ENCODE results near the gene L1CAM. TPM values are rescaled to one million over a fixed set of nuclear protein-coding genes. Genes with fewer than 3 reads are reported as not detected.

Gene L1CAM
- total RNA-seq, 1 donor from 2014 or later: 98.1 TPM

DNA sequence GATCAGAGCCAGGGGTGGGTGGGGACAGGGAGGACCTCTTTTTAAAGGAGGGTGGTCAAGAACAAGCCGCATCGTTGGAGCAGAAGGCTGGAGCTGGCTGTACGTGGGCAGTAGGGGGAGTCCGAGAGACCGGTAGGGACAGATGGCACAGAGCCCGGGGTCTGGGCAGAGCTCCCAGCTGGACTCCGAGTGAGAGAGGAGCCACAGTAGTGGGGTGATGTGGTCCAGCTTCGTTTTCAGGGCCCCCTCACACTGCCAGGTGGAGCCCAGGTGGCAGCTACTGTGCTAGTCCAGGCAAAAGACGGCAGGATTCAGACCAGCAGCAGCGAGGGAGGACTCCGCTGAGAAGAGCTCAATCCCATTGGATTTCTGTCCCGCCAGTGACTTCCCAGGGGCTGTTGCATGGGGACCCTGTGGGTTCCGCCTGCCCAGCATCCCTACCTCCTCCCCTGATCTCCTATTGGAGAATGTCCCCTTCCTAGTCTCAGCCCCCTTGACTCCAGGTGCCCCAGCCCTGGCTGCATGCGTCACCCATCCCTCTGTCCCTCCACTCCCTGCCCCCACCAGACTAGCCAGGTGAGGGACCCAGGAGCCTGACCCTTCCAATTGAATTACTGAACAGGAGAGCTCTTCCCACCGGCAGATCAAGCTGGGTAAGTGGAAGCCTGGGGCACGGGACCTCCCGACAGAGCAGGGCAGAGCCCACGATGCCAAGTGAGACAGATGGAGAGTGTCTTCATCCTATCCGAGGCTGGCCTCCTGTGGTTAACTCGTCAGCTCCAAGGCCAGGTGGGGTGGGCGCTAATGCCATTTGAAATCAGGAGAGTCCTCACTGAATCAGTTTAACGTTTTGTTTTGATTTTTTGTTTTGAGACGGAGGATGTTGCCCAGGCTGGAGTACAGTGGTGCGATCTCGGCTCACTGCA lies 37.2 kb upstream of the L1CAM start:
- peak; percentile 14 for DNase-seq

DNA sequence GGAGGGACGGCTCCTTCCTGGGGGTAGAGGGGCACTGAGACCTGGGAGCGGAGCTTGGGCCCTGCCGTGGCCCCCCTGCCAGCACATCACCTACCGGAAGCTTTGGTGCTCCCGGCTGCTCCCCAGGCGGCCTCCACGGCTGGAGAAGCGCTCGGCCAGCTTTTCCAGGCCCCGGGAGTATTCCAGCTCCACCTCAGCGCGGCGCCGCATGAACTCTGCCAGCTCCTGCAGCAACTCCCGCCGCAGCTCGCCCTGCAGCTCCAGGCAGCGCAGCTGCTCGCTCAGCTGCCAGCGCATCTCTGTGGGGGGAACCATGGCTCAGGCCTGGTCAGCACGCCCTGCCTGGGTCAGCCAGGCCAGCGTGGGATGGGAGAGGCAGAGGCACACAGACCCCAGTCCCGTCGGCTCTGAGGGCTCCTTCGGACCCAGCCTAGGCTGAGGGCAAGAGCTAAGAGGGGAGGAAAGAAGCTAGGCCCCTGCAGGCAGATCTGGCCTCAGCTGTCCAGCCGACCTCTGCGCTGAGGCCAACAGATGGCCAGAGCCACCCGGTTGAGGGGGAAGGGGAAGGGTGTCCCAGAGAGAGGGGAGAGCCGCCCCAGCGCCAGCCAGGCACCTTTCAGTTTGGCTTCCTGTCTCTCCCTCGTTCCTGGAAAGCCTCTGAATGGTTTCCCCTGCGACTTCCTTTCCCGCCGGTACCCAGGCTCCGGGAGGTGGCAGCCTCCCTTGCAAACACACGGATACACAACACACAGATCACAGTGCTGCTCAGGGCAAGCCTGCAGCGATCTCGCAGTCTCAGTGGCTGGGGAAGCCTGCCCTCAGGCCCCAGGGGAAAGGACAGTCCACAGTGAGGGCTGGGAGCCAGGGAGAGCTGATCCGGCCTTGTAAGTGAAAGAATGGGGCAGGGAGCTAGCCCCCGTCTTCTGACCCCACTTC lies 35.8 kb upstream of the L1CAM start:
- no peak for DNase-seq

DNA sequence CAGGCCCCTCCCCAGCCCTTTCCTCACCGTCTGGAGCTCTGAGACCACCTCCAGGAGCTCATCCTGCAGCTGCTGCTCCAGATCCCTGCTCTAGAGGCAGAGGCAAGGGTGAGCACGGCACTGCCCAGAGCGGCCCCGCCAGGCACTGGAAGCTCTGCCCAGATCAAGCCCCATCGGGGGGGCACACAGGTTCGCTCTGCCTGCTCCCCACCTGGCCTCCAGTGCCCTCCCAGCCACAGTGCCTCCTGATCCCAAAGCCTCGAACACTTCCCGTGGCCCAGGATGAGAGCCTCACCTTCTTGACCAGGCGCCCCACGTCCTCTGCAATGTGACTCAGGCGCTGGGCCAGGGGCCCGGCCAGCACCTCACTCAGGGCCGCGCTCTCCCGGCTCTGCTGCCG lies 35.1 kb upstream of the L1CAM start:
- DNase-seq: no peak

DNA sequence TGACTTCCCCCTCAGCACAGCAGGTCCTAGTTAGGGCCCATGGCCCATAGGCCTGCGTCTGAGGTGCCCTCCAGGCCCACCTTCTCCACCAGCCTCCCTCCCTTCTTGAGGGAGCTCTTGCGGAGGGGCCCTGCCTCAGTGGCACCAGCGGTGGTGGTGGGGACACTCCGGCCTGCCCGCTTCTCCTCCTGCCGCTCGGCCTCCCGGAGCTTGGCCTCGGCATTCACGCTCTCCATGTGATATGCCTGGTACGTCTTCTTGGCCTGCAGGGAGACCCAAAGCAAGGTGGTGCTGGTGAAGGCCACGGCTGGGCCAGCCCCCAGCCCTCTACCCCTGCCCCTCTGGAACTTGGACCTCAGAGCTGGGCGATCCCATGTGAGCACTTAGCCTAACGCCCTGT lies 34.6 kb upstream of the L1CAM start:
- DNase-seq: no peak

DNA sequence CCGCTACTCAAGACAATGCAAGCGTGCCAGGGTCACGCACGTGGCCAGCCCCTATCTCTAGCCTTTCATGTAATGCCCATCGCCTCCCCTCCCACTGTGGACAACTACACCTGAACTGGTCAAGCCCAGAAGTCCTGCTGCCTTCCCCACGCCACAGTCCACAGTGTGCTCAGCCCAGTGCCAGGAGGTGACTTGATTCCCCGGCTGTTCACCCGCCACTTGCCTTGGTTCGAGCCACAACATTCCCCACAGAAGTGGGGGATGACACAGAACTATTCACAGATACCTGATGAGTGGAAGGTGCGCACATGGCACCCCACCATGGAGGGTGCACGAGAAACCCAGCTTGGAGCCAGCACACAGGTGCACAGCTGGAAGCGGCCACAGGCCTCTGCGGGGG lies 33.3 kb upstream of the L1CAM start:
- no peak for DNase-seq

DNA sequence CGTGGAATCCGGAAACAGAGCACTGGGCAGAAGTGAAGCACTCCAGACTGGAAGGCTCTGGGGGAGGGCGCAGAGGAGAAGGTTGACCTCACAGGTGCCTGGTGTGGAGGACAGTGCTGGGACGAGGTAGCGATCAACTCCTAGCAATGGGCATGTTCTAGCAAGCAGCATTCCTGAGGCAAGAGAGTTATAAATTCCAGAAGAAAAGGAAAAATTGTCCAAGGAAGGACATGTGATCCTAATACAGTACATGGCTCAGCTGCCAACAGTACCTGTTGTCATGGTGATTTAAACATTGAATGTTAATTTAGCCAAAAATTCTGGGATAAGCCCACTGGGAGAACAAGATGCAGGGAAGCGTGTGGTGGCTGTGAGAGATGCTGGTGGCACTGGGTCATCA lies 31.9 kb upstream of the L1CAM start:
- DNase-seq: no peak

DNA sequence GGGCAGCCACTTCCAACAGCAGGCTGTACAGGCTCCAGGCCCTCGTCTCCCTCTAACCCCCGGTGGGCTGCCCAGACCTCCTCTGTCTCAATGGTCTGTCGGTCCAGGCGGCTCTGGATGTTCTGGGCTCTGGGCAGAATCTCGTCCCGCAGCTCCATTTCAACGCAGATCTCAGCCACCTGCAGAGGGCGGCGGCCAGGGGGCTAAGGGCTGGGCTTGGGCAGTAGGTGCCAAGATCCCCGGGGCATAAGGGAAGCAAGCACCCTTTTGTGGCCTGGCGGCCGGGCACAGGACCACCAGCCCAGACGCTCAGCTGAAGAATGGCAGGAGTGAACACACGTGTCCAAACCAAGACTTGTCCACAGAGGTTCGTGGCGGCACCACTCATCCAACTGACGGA lies 27.7 kb upstream of the L1CAM start:
- no peak for DNase-seq

DNA sequence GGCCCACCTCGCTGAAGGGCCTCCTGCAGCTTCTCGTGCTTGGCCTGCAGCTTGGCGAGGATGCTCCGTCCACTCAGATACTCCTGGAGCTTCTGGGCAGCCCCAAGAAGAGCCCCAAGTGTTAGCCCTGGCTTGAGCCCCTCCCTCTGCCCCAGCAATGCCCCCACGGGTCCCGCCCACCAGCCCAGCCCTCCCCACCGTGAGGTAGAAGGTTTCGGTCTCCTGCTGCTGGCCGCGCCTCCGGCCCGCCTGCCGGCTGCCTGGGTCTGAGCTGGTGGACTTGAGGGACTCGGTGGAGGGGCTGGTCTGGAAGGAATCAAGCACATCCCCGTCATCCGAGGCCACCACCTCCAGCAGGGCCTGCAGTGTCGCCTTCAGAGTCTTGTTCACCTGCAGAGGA lies 27.2 kb upstream of the L1CAM start:
- DNase-seq: no peak

DNA sequence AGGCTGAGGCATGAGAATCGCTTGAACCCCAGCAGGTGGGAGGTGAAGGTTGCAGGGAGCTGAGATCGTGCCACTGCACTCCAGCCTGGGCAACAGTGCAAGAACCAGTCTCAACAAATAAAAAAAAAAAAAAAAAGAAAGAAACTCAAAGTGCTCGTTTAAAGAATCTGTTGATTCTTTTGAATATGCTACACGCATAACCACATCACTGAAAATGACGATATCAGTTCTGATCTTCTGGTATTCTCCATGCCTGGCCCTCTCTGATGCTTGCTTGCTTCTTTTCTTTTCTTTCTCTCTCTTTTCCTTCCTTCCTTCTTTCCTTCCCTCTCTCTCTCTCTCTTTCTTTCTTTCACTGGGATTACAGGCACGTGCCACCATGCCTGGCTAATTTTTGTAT lies 25.8 kb upstream of the L1CAM start:
- DNase-seq: no peak

DNA sequence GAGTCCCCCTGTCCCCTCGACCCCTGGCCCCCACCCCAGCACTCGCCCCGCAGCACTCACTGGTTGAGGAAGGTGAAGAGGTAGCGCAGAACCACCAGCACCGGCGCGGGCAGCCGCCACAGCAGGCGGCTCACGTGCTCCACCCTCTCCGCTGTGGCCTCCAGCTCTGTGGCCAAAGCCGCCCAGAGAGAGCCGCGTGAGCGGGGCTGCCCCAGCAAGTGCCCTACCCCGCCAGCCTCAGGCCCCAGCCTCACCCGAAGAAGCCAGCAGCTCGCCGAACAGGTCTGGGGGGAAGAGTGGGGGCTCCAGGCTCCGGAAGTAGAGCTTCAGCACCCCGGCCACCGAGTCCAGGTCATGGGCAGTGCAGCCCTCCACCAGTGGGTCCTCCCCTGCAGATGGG lies 24.5 kb upstream of the L1CAM start:
- DNase-seq: no peak

DNA sequence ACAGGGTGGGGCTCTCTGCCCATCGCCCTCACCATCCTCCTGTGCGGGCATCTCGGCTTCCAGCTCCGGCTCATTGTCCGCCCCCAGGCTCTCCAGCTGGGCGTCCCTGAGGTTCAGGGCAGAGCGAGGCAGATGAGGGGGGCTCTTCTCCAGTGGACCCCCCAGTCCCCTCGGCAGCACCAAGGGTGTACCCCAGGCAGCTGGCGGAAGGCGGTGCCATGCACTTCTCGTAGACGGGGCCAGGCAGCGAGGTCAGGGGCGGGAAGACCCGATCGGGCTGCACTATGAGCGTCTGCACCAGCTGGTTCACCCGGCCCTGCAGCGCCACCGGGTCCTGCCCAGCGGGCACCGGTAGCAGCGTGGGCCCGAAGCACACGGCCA lies 24.0 kb upstream of the L1CAM start:
- DNase-seq: no peak

DNA sequence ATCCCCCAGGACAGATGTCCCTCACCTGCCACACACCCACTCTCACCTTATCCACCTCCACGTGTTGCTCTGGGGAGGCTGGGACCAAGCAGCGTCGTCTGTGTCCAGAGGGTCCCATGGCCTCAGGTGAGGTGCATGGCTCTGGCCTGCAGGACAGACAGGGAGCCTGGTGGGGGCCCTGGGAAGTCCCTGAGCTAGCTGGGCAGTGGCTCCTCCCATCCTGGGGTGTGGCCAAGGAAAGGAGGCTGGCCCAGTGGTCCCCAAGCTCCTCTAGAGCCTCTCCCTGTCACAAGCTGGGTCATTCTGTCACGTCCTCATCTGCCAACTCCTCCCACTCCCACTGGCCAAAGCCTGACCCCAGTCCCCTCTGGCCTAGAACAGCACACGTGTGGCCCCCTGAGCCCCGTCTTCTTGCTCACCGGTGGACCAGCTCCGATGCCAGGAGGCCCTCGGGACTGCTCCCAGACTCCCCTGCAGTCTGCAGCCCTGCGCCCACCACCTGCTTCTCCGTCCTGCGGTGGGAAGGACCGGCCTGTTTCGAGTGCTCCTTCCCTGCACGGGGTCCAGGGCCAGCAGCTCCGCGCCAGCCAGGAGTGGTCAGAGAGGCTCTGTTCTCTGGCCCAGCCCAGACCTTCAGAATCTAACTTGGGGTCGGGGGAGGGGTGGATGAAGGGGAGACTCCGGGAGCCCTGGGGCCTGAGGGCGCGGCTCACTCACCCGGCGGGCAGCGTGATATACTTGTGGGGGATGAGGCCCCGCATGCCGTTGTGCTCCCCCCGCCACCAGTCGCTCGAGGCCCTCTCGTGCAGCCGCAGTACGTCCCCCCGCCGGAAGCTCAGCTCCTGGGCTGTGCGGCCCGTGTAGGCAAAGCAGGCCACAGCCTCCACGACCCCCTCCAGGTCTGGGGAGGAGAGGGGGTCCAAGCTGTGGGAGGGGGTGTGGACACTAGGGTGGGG lies 23.3 kb upstream of the L1CAM start:
- no peak for DNase-seq

DNA sequence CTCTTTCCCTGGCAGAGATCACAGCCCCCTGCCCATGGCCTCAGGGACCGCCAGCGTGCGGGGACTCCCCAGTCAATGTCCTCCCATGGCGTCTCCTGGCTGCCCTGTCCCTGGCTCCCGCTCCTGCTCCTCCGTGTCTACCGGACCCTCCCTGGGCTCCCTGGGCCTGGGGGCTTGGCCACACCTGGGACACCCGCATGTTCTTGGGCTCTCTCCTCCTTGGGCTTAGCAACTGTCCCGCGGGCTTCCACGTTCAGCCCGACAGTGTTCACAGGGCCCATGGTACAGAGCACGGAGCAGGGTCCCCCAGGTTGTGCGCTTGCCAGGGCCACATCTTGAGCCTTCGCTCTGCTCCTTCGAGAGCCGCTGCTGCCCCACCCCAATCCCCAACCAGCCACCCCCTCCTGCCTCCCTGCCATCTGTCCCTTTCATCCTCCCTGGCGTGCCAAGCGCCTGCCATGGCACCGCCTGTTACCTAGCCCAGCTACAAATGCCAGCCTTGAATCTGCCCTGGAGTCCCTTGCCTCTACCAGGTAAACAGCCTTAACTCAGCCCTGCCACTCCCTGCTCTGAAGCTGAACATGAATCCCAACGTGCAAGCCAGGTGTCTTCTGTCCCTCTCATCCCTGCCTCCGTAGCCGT lies 22.4 kb upstream of the L1CAM start:
- no peak for DNase-seq

DNA sequence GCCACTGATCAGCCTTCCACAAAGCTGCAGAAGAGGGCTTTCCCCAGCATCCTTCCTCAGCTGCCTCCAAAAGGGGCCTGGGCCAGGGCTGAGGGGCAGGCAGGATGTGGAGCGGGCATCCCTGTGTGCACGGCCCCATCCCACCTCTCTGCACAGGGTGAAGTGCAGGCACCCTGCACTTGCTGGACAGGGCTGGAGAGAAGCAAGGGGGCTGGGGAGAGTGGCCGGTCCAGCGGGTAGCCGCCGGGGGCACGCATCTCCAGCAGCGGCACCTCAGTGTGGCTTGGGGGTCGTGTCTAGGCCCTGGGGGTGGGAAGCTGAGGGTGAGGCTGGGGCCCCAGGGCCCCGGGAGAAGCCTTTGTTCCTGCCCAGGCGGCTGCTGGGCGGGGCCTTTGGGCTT lies 21.5 kb upstream of the L1CAM start:
- no peak for DNase-seq

DNA sequence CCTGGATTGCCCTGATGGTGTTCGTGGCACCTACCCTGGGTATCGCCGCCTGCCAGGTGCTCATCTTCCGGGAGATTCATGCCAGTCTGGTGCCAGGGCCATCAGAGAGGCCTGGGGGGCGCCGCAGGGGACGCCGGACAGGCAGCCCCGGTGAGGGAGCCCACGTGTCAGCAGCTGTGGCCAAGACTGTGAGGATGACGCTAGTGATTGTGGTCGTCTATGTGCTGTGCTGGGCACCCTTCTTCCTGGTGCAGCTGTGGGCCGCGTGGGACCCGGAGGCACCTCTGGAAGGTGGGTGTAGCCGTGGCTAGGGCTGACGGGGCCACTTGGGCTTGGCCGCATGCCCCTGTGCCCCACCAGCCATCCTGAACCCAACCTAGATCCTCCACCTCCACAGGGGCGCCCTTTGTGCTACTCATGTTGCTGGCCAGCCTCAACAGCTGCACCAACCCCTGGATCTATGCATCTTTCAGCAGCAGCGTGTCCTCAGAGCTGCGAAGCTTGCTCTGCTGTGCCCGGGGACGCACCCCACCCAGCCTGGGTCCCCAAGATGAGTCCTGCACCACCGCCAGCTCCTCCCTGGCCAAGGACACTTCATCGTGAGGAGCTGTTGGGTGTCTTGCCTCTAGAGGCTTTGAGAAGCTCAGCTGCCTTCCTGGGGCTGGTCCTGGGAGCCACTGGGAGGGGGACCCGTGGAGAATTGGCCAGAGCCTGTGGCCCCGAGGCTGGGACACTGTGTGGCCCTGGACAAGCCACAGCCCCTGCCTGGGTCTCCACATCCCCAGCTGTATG lies 20.3 kb upstream of the L1CAM start:
- no peak for DNase-seq

DNA sequence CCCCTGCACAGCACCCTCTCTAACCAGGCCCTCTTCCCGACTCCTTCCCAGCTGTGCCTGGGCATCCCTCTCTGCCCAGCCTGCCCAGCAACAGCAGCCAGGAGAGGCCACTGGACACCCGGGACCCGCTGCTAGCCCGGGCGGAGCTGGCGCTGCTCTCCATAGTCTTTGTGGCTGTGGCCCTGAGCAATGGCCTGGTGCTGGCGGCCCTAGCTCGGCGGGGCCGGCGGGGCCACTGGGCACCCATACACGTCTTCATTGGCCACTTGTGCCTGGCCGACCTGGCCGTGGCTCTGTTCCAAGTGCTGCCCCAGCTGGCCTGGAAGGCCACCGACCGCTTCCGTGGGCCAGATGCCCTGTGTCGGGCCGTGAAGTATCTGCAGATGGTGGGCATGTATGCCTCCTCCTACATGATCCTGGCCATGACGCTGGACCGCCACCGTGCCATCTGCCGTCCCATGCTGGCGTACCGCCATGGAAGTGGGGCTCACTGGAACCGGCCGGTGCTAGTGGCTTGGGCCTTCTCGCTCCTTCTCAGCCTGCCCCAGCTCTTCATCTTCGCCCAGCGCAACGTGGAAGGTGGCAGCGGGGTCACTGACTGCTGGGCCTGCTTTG lies 19.6 kb upstream of the L1CAM start:
- DNase-seq: no peak

DNA sequence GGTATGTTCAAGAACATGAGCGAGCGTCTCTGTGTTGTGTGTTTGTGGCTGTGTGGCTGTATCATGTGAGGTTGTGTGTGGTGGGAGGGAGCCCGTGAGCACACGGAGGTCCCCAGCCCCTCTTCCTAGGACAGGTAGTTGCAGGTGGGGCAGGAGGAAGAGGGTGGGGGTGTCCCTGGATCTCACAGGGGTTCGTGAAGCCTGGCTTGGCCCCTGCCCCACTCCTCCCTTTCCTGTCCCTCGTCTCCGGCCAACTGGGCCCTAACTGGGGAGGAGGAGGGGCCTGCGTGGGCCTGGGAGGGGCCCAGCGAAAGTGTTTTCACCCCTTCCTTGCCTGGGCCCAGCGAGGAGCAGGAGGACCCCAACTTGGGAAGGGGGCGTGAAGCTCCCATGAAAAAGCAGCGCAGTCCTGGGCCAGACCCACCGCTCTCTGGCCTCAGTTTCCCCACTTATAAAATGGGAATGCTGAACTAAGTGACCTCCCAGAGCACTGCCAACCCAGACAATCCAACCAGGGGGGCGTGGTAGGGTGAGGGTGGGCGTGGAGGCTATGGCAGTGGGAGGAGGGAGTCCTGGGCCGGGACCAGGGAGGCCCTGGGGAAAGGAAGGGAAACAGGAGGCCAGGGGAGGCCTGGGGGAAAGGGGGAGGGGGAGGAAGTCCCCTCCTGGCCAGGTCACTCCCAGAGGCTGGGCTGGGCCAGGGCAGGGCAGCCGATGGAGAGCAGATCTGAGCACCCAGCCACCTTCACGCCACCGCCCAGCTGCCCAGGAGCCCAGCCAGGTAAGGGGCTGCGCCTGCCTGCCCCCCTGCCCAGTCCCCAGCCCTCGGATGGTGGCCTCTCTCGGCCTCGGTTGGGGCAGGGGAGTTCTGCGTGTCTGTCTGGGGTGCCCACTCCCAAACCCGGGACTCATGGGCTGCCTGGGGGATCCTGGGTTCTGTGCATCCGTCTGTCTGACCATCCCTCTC lies 18.3 kb upstream of the L1CAM start, which contains the start of gene AVPR2:
TSS of gene AVPR2 (plus strand) at position 683 of the 967 bp plus-strand sequence. CDS start 473 bp downstream, outside the sequence.
- no peak for DNase-seq

DNA sequence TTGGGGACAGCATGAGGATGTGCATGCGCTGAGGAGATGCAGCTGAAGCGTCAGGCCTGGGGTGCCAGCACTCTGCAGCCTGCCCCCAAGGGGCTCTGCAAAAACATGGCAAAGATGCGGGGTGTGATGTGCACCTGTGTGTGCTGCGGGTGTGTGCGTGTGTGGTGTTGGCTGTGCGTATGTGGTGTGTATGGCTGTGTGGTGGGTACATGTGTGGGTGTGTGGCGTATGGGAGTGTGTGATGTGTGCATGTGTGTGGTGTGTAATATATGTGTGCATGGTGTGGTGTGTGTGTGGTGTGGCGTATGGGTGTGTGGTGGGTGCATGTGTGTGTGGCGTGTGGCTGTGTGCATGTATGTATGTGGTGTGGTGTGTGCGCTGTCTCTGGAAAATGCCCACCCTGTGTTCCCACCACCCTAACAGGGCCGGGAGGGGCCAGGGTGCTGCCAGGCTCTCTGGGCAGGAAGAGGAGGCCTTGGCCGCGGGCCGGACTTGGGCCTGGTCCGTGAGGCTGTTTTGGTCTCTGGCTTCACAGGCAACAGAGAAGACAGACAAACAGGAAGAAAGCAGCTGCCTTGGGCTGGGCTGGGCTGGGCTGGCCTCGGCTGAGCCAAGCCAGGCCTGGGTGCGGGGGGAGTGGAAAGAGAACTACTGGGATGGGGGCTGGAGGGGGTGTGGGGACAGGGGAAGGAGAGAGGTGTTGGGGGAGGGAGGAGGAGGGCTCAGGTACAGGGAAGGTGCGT lies 17.4 kb upstream of the L1CAM start:
- no peak for DNase-seq

All from occipital lobe (tissue), 2 donors.